ENCODE data around the gene TMIGD1.

The TMIGD1 gene, protein sequence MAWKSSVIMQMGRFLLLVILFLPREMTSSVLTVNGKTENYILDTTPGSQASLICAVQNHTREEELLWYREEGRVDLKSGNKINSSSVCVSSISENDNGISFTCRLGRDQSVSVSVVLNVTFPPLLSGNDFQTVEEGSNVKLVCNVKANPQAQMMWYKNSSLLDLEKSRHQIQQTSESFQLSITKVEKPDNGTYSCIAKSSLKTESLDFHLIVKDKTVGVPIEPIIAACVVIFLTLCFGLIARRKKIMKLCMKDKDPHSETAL

DNA sequence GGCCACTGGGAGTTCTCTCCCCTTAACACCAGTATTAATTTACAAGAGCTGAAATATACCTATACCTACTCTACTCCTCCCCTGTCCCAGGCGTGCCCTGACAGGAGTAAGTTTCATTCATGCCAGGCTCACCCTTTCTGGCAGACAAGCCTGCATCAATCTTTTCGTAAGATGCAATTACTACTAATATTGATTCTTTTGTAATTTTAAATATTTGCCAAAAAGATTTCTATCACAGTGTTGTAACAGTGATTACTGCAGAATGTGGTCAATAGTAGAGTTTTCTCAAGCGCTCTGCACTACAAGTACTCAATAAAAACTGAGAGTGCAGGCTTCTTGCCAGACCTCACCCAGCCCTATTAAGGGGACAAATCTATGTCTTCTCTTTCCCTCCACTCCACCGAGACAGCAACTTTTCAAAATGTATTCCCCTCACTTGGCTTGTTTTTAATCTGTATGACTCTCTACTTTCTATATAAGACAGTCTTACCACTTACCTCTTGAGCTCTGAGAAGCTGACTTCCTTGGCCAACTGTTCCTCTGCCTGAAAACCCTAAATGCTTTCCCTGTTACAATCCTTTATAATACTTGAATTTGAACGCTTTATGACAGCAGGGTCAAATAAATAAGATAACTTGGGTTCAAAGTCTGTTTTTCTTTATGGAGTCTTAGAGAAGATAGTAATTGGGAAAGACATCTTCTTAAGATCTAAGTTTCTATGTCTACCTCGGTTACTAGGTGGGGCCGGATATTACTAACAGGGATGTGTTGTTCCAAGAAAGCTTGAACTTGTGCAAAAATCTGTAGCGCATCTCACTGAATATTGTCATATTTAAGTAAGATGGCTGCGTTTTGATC is at the start of gene TMIGD1:
TSS of gene TMIGD1 (minus strand) at position 555 of the 858 bp plus-strand sequence. CDS start 1,924 bp downstream, outside the sequence.
- FAIRE-seq (no peak), DNase-seq (ENCODE audit: insufficient read length, low spot score) (no peak)
- no peak for TF ChIP-seq POLR2A (IDR thresholded peaks at IDR 0.05; ENCODE audit: low read depth, low read length)

DNA sequence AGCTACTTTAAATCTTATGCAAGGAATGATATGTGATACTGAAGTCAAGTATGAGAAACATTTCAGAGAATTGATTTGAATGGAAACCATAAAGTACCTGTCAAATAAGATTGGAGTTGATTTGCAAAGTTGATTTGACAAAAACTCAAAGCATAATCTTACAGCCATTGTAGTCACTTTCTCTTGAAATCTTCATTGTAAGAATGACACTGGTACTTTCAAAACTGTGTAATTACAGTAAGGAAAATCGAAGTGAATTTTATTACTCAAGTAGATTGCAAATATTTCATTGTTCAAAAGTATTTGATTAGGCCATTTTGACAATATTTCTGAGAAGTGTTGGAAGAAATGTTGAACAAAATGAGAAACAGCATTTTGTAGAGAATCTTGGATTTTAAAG is 48.5 kb upstream of the TMIGD1 start:
- no peak for DNase-seq (ENCODE audit: insufficient read length, low spot score)
- TF ChIP-seq POLR2A (IDR thresholded peaks at IDR 0.05; ENCODE audit: low read depth, low read length), result no peak
- no peak for FAIRE-seq

DNA sequence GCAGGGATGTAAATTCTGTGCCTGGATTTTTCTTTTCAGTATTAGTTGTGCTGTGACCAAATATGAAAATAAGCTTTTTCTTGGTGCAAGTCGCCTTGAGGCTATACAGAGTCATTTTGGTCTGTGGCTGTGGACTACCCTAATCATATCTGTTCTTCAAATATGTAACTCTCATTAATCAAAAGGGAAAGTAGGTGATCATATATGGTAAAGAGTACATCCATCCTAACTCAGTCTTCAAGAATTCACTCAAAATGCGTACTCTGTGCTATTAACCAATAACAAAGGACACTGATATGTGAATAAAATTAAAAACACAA is 47.4 kb upstream of the TMIGD1 start:
- TF ChIP-seq POLR2A (IDR thresholded peaks at IDR 0.05; ENCODE audit: low read depth, low read length), result no peak
- no peak for DNase-seq (ENCODE audit: insufficient read length, low spot score)
- FAIRE-seq, result no peak

DNA sequence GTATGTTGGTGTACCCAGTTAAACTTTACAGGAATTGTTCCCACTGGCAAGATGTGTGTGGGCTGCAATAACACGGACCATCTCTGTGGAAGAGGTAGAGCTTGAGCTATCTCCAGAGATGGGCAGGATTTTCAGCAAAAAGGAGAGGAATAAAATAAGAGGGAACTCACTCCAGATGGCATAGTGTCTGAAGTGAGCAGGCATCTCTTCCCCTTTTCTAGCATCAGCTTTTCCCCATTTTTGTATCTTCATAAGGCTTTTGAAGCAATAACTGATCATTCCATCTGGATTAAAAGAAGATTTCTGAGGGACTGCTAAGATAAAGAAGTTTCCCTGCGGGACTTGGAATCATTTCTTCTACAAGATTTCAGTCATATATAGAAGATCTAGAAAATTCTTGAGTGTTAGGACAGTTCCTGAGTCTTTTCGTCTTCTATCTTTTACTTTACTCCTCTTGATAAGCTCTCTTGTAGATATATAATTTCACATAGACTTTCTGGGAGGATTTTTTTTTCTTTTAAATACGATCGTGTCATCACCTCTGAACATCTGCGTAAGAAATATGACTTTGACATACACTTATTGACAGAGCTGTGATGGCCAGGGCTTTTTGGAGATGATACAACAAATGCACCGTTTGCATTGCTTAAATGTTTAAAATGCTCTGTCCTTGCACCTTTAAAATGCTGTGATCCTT is 46.9 kb upstream of the TMIGD1 start:
- no peak for TF ChIP-seq POLR2A (IDR thresholded peaks at IDR 0.05; ENCODE audit: low read depth, low read length)
- no peak for FAIRE-seq
- no peak for DNase-seq (ENCODE audit: insufficient read length, low spot score)

DNA sequence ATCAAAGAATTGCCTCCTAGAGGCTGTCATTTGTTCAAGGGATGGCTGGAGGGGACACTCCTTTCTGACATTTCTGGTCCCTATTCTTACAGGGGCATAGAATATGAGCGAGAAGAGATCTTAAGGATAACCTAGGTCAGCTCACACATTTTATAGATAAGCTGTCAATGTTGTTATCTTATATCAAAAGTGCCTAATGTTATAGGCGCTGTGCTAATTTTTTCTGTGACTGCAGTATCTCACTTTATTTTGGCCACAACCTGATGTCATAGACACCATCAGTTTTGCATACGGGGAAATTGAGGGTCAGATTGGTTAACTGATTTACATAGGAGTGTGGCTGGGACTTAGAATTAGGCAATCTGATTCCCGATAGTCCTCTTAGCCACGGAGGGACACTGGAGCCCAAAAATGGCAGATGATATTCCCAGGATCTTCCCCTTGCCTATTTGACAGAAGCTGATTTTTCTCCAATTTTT is 46.1 kb upstream of the TMIGD1 start:
- TF ChIP-seq POLR2A (IDR thresholded peaks at IDR 0.05; ENCODE audit: low read depth, low read length), result no peak
- no peak for DNase-seq (ENCODE audit: insufficient read length, low spot score)
- FAIRE-seq, result no peak

DNA sequence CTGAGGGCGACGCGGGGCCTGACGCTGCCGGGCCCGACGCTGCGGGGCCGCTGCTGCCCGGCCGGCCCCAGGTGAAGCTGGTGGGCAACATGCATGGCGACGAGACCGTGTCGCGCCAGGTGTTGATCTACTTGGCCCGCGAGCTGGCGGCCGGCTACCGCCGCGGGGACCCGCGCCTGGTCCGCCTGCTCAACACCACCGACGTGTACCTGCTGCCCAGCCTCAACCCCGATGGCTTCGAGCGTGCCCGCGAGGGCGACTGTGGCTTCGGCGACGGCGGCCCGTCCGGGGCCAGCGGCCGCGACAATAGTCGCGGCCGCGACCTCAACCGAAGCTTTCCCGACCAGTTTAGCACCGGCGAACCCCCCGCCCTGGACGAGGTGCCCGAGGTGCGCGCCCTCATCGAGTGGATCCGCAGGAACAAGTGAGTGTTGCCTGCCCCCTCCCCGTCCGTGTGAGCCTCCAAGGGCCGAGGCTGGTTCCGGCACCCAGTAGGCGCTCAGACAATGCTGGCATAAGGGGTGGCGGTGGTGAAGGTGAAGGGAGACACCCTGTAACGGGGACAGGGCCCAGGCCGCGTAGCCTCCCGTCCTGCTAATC is 45.5 kb upstream of the TMIGD1 start:
- DNase-seq (ENCODE audit: insufficient read length, low spot score) (peak; percentile 12), FAIRE-seq (no peak)
- no peak for TF ChIP-seq POLR2A (IDR thresholded peaks at IDR 0.05; ENCODE audit: low read depth, low read length)

DNA sequence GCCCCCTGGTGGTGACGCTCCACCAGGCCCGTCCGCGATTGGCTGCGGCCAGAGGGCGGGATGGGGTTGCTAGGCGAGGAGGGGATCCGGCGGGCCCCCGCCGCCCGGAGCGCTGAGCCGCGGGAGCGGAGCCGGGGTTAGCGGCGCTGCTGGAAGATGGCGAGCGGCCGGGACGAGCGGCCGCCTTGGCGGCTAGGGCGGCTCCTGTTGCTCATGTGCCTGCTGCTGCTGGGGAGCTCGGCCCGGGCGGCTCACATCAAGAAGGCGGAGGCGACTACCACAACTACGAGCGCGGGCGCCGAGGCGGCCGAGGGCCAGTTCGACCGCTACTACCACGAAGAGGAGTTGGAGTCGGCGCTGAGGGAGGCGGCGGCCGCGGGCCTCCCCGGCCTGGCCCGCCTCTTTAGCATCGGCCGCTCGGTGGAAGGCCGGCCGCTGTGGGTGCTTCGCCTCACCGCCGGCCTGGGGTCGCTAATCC is 45.0 kb upstream of the TMIGD1 start, which contains the start of gene CPD:
TSS of gene CPD (plus strand) at position 103 of the 478 bp plus-strand sequence. CDS start at position 157, 54 bp downstream.
- DNase-seq (ENCODE audit: insufficient read length, low spot score), result peak; percentile 81
- FAIRE-seq, result no peak
- peak; percentile 80 for TF ChIP-seq POLR2A (IDR thresholded peaks at IDR 0.05; ENCODE audit: low read depth, low read length)

DNA sequence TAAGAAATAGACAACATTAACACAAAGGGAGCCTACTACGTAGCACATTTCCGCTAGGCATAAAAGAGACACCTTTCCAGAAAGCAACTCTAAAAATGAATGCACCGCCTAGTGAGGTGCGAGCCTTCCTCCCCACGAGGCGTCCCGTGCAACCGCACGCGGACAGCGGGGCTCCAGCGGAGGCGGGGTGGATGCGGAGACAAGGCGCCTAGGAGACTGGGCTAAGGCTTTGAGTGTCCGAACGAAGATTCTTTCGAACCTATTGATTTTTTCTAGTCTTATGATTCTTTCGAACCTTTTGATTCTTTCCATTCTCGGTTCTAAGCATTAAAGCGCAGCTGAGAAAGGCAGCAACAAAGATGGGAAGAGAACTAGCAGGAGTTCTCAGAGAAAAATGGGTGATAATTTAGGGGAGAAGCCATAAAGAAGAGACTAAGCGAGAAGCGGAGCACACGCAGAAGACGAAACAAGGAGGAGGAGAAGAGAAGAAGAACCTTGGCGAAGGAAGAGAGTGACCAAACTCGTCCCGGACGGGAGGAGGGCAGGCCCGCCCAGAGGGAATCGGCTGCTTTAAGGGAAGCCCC is 44.5 kb upstream of the TMIGD1 start:
- FAIRE-seq (peak; percentile 30), DNase-seq (ENCODE audit: insufficient read length, low spot score) (no peak)

DNA sequence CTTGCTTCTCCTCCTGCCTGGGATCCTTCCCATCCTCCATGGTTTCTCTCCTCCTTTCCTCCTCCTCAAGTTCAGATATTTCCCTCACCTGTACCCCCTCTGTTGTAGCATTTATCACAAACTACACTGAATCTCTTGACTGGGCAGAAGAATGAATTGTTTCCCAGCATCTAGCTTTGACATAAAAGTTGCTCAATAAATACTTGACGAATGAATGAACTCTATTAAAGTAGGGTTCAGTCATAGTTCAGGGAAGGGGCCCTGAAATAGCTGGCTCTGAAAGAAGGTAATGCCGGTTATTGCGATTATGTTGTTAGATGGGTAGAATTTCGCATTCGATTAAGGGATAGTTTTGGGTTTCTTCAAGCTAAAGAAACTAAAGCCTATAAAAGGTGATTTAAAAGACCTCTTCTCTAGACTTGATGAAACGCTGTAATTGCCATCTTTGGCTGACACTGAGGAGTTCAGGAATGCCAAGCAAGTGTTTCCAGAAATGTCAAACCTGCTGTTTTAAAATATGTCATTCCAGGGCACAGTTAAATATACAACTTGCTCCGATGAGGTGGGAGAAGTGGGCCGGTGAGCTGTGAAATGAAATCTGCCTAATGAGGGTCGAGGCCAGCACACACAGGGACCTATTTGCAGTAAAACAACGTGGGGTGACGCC is 43.9 kb upstream of the TMIGD1 start:
- no peak for DNase-seq (ENCODE audit: insufficient read length, low spot score)
- FAIRE-seq, result no peak
- TF ChIP-seq POLR2A (IDR thresholded peaks at IDR 0.05; ENCODE audit: low read depth, low read length), result no peak

More for the DNA sequence above, 44.5 kb upstream of the TMIGD1 start:
- no peak for TF ChIP-seq POLR2A (IDR thresholded peaks at IDR 0.05; ENCODE audit: low read depth, low read length)

DNA sequence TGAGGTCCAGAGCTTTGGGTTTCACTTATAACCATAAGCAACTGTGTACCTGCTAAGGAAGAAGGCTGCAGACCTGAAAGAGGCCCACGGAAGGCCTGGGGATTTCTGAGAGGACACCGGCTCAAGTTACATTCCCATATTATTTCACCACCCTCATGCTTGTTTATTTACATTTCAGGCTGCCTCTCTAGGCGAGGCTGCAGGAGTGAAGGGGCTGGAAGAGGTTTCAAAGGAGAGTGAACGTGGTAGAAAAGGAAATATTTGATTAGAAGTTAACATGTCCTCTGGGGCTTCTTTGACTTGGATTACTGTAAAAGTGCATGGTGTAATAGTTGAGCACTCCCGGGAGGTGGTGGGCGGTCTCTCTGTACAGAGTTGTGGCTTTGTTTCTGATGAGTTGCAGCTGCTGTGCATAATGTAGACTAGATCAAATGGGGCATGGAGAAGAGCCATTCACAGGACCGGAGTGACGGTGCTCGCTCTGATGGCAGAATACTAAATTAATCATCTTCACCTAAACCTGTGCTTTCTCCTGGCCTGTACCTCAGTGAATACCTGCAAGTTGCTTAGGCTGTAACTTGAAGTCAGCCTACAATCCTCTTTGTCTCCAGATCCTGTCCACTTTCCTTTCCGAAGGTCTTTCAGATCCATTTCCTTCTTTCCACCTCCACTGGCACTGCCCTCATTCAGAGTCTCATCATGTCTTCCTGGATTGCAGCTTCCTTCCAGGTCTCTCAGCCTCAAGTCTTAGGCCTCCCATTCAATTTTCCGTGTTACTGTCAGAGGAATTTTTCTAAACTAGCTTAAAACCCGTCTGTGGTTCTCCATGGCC is 43.0 kb upstream of the TMIGD1 start:
- FAIRE-seq, result no peak
- no peak for DNase-seq (ENCODE audit: insufficient read length, low spot score)
- TF ChIP-seq POLR2A (IDR thresholded peaks at IDR 0.05; ENCODE audit: low read depth, low read length), result no peak

DNA sequence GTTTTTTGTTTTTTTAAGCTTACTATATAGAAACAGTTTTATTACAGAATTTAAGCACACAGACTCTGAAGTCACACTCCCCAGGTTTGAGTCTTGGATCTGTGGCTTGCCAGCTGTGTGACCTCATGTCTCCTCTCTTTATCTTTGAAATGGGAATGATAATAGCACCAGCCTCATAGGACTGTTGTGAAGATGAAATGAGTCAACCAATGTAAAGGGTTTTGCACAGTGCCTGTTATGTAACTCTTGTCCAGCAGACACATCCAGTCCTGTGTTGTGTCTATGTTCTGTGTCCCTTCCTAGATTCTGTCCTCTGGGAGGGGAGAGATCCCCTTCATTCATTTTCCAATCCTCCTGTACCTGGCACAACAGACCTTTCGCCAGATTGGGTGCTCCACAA is 41.8 kb upstream of the TMIGD1 start:
- no peak for TF ChIP-seq POLR2A (IDR thresholded peaks at IDR 0.05; ENCODE audit: low read depth, low read length)
- DNase-seq (ENCODE audit: insufficient read length, low spot score) (no peak), FAIRE-seq (no peak)

DNA sequence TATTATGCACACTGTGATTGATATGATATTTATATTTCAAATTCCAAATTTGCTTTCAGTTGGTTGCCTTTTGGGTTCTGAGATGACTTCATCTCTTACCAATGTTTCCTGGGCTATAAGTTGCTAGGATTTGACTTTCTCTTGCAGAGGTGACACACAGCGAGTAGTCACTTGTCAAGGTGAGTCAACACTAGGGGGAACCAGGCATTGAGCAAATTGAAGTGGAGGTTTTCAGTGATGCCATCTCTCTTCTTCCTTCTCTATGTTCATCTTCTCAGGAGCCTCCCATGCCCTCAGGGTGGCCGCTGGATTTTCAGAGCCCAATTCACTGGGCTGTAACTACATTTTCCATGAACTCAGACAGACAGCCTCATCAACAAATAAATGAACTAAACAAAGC is 38.9 kb upstream of the TMIGD1 start:
- FAIRE-seq (no peak), DNase-seq (ENCODE audit: insufficient read length, low spot score) (peak; percentile 49)
- TF ChIP-seq POLR2A (IDR thresholded peaks at IDR 0.05; ENCODE audit: low read depth, low read length), result no peak
